GM18951 (cell line): ENCODE data around the gene CADPS.

Source experiments
- POLR2A ChIP-seq: IDR thresholded peaks from 4 replicates; pipeline ENCODE4 v1.6.1; 2011; ENCODE audit warnings: mild to moderate bottlenecking; ENCODE audit not compliant: insufficient read length, insufficient read depth; ENCODE audit errors: extremely low read depth
- in situ Hi-C: fragments of 300-500 bp; cut with MboI; formaldehyde crosslinking; loops from one replicate; pipeline ENCODE4 v1.12.0; 2022; ENCODE audit warnings: low sequenced_read_pairs, mixed read lengths, inconsistent platforms; ENCODE audit not compliant: unreplicated experiment

CADPS gene

GRCh38 chr3:62839748-62840147, 35.5 kb downstream of the CADPS start:
- in situ Hi-C loops: no loop called here
- TF ChIP-seq POLR2A: no peak

- in situ Hi-C loops: no loop called here
- TF ChIP-seq POLR2A: no peak
Measured at GRCh38 chr3:62837145-62837787, 38.0 kb downstream of the CADPS start.

DNA sequence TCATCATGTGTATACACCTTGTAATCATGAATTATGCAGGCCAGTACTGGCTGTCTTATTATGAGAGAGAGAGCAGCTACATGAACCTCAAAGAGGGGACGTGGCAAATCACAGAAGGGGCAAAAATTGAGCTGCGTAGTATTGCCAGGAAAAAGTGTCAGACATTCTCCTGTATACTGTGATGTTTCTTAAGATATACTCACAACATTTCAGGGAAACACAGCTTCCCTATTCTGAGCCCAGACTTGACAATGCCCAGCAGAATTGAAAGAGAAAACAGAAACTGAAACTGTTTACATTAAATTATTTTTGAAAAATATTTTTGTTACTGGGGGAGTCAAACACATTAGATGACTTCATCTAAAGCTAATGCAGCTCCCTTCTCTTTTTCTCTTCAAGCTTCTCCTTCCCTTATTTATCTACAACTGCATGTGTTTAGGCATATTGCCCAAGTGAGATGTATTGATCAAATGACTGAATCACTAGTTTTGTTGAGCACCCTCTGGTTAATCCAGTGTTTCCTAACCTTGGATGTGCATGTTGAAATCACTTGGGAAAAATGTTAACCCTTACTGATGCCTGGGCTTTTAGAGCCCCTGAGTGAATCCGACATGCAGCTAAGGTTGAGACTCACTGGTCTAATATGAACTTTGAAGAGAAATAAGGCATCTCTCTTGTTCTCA, 39.5 kb downstream of the CADPS start:
- TF ChIP-seq POLR2A: no peak
- in situ Hi-C loops: no loop called here

- TF ChIP-seq POLR2A: no peak
- in situ Hi-C loops: no loop called here
Measured at GRCh38 chr3:62833538-62833937, 41.7 kb downstream of the CADPS start.

DNA sequence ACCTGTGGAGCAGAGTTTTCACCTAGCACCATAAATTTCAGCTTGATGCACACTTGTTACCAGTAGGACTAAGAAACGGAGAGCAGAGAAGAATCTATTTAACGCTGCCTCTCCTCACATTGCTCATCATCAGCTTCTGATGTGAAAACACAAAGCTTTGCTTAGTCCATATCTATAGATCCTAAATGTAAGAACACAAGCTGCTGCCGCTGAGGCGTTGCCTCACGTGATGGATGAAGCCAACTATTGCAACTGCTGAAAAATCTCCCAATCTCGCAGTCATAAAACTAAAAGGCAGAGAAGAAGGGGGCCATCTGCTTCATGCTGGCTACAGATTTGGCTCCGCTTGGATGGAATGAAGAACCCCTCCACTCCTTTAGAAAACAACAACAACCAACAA, 42.7 kb downstream of the CADPS start:
- in situ Hi-C loops: no loop called here
- no peak for TF ChIP-seq POLR2A

- no peak for TF ChIP-seq POLR2A
- in situ Hi-C loops: no loop called here
Measured at GRCh38 chr3:62830727-62831322, 44.4 kb downstream of the CADPS start.

- in situ Hi-C loops: no loop called here
- TF ChIP-seq POLR2A: no peak
Measured at GRCh38 chr3:62827550-62827949, 47.7 kb downstream of the CADPS start.

DNA sequence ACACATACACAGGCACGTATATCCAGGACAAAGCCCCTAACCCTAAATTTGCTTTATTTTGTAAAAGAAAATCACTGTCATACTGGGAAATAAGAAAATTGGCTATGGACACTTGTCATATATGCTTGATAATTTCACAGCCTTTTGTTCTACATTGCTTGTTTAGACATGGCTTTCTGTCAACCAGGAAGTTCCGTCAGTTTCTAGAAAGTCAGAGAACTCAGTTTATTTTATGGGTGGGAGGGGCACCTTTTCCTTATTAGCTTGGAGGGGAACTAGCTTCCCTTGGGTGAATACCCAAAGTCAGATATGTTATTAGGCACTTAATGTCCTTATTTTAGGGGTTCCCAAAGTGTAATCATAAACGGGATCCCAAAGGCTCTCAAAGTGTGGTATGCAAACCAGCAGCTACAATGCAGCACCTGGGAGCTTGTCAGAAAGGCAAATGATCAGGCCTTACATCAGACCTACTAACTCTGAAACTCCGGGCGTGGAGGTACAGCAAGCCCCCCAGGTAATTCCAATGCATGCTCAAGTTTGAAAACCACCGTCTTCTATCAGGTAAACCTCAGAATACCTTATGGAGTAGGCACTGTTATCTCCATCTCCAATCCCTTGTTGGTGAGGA, 50.1 kb downstream of the CADPS start:
- no peak for TF ChIP-seq POLR2A
- in situ Hi-C loops: no loop called here

- in situ Hi-C loops: no loop called here
- TF ChIP-seq POLR2A: no peak
Measured at GRCh38 chr3:62823461-62824050, 51.7 kb downstream of the CADPS start.

DNA sequence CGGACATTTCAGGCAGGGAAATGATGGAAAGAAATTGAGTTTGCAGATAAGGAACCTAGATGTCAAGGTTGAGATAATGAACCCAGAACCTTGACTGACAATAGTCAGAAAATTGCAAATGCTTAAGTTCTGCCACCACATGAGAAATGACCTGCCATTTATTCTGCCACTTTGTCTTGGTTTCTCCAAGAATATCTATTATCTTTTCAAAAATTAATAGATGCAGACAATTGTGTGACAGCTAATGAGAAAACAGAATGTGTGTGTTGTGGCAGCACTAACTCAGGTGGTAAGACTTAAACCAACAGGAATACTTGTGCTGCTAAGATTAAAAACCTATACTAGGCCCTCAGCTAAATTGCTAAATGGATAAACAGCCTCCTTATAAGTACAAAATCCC, 52.3 kb downstream of the CADPS start:
- TF ChIP-seq POLR2A: no peak
- in situ Hi-C loops: no loop called here

- in situ Hi-C loops: no loop called here
- no peak for TF ChIP-seq POLR2A
Measured at GRCh38 chr3:62818347-62818746, 56.9 kb downstream of the CADPS start.

DNA sequence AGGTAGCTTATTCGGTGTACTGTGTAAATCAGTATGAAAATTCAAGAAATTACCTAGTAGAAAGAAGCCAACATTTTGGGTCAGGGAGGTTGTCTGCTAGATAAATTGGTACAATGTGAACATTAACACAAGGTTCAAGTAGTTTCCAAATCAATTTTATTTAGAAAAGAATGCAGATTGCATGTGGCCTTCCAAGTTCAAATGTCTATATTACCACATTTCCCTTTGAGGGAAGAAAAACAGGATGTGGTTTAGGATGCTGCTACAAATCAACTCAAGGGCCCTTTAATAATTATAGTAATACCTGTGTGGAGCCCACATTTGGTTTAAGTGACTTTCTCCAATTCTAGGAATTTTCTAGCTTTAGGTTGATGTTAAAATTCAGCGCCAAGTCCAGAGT, 57.5 kb downstream of the CADPS start:
- in situ Hi-C loops: no loop called here
- no peak for TF ChIP-seq POLR2A

DNA sequence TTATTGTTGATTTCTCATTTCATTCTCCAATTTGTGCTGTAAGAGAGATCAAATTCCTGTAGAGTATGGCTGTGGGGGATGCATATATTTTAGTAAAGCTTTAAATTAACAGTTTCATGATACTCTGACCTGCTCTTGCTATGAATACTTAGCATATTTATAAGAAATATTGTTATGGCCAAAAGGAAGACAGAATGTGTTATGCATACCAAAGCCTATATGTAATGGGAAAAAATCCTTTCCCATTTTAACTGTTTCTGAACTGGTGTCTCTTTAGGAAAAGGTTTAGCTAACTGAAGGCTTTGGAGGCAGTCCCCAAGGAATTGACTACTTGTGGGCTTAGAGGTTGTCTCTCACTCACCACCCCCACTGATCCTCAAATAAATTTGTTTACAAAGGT, 59.2 kb downstream of the CADPS start:
- in situ Hi-C loops: no loop called here

More for the DNA sequence above, 59.2 kb downstream of the CADPS start:
- TF ChIP-seq POLR2A: no peak
